Hematopoietic multipotent progenitor cell treated with erythropoietin and hydrocortisone succinate and interleukin-3 and kit ligand, for 17 days (in vitro differentiated cells): ENCODE results near the gene IQCM.
"Not testable (repeated sequence)": the region's sequence is repeated elsewhere in the genome, so short reads cannot be mapped to it uniquely, and the experiment has no call there.

Experiments
- DNase-seq: peaks from one replicate; pipeline ENCODE4 v3.0.0-alpha.2; 2015; ENCODE audit warnings: low spot score

IQCM gene

DNA sequence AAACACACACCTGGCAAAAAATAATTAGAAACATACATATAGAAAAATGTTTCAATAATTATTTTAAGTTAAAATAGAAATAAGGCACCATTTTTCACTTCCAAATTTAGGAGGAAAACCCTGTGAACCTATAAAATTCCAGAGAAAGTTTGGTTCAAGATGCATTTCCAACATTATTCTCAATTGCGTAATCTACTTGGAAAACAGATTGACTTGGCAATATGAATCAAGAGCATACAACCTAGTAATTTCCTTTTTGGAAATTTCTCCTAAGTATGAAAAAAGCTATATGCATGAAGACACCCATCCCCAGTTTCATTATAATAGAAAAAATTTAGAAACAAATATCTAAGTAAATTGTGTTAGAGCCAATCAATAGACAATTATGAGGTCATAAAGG lies 242.9 kb downstream of the IQCM start:
- DNase-seq = no peak

DNA sequence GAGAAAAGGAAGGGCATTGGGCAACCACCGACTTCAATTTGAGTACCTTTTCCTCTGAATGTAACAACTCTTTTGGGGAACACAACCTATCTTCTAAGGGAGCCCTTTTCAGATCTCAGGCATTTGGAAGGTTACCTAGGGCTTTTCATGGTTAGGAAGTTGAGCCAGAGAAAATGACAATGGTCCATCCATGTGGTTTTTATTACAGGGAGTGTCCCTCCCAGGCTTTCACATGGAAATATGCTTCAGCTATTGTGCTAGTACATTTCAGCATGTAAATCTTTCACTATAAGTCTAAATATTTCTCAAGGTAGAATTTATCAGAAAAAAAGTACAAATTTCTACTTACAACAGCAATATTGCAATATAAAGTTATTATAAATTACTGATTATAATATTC lies 259.8 kb downstream of the IQCM start:
- DNase-seq = no peak

DNA sequence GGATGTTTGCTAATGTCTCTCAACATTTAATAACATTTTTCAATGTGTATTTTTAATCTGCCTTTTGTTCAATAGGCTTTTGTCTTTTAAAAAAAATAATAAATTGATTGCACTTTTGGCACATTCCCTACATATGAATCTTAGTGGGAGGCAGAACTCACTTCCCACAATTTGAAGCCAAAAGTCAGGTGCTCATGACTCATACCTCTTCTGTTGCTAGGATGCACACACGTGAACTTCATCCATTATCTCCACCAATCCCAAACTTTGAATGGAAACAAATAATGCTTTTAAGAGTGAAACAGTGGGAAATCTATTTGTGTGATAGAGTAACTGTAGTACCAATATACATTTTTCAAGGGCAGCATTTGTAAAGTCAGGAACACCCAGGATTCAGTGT lies 260.5 kb downstream of the IQCM start:
- no peak for DNase-seq

DNA sequence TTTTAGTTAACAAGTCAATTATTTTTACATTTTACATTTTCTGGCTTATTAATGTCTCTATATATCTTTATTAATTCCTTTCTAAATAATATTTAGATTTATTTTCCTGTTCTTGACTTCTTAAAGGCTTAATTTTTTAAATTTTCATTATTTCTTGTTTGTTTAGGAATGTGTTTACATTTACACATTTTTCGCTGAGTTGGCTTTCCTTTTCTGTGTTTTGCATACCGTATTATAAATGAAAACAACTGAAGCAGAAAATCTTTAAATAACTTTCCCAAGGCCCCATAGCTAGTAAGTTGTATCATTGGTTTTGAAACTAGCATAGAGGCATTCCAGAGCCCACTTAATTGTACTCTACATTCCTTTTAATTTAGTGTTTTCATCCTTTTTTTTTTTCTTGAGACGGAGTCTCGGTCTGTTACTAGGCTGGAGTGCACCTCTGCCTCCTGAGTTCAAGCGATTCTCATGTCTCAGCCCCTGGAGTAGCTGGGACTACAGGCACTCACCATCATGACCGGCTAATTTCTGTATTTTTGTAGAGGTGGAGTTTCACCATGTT lies 261.6 kb downstream of the IQCM start:
- DNase-seq = no peak

DNA sequence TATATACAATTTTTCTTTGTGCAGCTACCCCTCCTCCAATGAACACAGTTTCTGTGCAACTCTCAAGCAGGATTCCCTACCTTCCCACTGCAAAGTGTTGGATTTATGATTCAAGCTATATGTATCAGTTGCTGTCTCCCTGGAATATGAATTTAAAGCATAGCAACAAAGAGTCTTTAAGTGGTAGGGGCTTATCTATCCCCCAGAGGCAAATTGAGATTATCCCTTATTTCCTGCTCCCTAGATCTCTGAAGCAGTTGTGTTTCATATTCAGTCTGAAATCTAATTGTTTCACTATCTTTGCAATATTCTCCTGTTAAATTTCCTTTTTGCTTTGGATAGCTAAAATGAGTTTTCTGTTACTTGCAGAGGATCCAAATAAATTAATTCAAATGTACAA lies 263.0 kb downstream of the IQCM start:
- no peak for DNase-seq

DNA sequence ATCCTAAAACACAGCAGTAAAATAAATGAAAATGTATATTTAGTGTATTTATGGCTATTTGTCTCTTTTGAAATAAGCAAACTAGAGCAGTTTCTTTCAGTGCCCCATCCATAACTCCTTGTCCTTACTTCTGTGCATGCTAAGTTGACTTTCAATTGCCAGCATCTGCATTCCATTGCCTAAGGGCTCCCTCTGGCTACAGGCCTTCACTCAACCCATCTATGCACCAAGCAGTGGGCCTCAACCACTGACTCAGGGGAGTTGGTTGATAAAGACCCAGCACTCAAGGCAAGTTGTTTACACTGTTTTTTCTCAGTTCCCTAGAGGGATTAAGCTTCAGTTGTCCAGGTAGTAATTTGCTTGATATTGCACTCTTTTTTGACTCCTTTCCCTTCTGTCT lies 265.7 kb downstream of the IQCM start:
- DNase-seq = no peak

DNA sequence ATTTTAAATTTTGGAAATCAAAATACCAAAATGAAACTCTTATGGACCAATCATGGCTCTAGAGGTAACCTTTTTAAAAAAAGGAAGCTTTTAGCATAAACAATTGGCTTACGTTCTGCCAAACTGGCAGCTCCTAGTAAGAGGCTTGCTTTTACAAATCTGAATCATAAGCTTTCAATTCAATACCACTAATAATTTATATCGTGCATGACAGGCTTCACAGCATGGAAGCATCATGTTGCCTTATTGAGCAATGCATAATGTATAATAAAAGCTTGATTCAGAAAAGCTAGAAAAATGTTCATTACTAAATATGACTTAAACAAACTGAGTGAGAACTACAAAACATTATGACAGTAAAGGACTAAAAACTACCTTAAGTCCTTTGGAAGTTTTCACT lies 280.9 kb downstream of the IQCM start:
- no peak for DNase-seq

DNA sequence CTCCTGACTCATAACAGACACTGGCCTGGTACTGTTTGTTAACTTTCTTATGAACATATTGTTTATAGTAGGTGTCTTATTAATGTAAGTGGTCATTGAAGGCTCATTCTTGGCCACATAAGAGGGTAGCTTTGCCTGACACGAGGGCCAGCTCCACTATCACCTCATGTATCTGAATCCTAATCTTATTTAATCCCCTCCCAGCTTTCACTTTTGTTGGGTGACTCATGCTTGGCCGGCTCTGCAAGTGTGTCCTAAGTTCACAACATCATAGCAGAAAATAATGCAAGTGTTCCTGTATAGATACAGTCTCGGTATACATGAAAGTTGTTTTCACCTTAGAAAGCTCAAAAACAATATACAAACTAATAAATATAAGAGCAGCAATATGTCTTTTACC lies 283.8 kb downstream of the IQCM start:
- no peak for DNase-seq

DNA sequence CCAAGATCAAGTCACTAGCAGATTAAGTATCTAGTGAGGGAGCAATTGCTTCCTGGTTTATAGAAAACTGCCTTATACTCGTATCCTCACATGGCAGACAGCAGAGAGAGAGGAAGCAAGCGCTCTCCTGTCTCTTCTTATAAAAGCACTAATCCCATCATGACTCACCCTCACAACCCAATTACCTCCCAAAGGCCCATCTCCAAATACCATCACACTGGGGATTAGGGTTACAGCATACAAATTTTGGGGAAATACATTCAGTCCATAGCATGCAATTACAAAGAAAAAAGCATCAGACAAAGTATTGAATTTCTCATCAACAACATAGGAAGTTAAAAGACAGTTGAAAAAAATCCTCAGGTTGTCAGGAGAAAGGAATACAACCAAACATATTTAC lies 292.6 kb downstream of the IQCM start:
- no peak for DNase-seq

DNA sequence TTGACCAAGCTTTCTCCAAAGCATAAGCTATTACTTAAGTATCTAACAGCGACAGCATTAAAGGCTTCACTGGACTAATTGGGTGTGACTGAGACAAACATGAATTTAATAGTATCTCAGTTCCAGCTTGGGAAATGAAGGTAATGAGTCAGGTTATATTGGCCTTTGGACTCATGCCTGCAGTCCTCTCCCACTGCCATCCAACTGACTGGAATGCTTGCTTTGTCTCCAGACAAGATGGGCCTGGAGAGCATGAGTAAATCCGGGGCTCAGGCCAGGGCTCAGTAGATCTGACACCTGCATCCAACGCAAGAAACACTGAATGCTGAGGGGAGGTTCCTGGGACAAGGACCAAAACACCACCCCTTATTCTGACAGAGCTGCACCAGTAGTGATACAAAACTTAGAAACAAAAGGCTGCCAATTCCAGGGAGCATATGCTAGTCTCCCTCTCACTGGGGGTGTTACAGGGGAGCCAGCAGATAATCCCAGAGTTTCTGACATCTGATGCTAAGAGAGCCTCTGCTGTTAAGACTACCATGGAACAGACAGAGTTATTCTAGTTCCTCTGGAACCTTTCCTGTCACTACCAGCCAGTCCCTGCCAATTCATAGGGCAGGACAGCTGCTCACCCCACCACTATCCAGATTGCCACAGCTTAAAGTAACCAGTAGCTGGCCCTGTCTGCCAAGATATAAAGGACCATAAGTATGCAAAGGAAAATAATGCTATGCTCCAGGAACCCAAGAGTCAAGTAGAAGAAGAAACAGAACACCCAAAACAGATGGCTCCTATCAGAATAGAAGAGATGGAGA lies 293.8 kb downstream of the IQCM start:
- DNase-seq = no peak

DNA sequence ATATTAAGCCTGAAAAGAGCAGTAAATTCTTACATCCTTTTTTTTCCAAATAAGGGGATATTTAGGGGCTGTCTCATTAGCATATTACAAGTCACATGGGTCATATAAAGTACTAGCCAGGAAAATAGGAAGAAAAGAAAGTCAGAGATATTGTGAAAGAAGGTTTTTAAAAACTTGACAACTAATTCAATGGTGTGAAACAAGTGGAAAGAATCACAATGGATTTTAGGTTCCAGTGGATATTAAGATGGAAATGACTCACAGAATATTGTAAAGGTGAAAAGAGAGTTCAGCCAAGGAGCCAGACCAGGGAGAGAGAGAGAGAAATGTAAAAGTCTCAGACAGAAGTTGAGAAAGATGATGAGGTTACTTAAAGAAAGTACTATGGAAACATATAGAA lies 297.2 kb downstream of the IQCM start:
- DNase-seq = no peak

DNA sequence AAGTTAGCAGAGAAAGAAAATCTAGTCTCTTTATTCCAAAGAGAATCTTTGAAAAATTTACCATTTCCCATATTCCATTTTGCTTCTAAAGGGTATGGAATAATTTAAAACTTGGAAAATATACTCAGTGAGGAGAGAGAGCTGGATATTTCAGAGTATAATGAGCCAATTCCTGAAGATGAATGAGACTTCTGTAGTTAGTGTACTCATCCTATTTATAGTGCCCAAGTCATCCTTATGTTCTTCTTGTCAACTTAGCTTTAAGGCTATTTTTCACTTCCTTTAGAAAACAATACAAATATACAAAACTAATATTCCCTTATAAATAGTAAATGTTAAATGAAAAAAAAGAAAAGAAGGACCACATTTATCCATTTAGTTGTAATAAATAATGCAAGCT lies 302.6 kb downstream of the IQCM start:
- DNase-seq = no peak

DNA sequence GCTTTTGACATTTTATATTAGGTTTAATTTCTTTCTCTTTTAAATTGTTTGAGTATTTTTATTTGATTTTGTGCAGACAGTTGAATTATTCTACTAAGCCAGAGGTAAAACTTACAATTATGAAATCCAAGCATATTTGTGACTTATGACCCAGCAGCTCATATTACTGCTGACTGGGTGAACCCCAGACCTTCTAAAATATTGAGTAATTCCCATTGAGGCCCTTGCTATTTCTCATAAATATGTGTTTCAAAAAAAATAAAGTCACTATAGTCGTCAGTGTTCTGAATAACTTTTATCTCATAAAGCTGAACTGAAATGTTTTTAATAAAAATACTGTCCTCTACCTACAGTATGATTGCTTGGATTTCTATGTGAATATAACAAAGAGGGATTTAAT lies 303.1 kb downstream of the IQCM start:
- DNase-seq = no peak

DNA sequence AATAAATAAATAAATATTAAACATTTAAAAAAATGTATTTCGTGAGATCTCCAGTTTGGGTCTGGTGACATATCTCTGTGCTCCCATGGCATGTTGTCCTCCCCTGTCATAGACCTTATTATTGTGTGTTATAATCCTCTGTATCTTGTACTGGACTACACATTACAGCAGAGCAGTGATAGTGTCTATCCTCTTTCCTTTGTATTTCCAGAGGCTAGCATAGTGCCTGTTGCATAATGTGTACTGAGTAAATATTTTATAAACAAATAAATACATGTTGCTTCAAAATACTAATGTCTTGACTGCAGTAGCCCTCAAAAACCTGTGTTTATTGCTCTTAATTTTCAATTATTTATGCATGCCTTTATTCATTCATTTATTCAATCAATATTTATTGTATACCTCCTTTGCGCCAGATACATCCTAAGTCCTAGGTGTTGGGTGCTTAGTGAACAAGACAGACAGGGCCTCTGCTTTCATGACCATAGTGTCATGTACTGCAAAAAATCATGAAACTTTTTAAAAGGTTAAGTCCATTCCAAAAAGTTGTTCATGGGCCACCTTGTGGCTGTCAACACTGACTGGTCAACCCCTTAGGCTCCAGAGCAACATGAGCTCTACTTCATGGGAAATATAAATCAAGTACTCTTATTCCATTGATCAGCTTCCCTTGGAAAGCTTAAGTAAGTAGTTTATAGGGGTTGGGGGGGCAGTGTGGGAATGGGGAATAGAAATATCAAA lies 303.9 kb downstream of the IQCM start:
- no peak for DNase-seq

DNA sequence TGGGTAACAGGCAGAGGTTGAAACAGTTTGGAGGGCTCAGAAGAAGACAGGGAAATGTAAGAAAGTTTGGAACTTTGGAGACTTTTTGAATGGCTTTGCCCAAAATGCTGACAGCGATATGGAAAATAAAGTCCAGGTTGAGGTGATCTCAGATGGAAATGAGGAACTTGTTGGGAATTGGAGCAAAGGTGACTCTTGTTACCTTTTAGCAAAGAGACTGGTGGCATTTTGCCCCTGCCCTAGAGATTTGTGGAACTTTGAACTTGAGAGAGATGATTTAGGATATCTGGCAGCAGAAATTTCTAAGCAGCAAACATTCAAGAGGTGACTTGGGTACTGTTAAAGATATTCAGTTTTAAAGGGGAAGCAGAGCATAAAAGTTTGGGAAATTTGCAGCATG lies 308.3 kb downstream of the IQCM start:
- DNase-seq = not testable (repeated sequence)

DNA sequence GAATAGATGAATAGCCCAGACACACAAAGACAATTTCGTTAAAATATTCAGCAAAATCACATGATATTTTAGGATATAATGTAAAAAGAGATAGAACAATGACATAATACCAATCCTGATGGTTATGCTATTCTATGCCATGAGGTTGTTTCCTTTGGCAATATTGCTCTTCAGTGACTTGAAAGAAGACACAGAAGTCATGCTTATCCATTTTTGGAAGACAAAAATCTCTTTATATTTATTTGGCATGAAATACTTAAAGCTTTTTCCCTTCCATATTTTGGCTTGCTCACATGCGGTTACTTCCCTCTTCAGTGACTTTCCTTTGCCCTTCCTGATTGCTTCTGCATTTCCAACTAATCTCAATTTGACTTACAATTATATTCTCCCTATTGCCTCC lies 314.8 kb downstream of the IQCM start:
- no peak for DNase-seq

DNA sequence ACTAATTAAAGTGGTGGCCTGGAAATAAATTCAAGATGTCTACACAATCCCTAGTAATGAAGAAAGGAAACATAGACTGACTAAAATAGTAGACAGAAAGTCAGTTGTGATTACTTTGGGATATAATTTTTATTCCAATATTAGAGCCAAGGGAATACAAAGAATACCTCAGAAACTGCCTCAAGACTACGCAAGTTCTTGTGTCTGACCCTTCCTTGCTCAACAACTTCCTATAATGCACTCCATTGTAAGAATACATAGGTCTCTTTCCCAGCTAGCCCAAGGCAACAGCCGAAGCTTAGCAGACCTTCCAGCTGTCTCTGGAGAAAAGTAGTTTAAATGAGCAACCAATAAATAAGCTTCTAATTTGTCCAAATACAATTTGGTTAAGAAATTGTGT lies 315.9 kb downstream of the IQCM start:
- DNase-seq = no peak

DNA sequence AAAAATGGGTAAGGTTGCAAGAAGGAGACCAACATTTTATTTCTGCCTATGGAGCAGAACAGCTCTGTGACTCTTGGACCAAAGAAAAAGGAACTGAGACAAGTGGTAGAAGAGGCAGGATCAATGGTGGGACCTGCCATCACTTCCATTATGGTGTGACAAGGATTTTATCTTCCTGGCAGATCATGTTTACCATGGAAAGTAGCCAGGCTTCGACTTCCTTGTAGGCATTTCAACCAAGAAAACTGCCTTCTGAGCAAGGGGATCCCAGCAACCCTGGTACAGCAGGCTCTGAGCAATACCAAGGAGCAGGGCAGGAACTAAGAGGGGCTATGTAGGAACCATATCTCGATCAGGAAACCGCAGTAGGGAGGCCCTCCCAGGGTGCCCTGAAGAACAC lies 317.4 kb downstream of the IQCM start:
- DNase-seq = no peak

DNA sequence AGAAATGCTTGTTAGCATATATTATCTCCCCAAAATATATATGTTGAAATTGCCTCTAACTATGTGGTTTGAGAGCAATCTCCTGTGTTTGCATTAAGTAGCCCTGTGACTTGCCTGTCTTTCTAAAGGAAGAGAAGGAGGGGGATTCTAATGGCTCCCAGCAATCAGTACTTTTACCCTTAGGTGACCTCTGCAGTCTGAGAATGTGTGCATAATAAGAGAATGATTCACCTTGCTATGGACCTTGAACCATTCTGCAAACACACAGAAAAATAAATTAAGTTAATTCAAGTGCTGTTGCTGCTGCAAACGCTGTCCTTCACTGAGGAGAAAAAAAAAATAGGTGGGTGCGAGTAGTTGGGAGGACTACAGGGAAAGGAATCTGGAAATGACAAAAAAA lies 322.2 kb downstream of the IQCM start:
- DNase-seq = no peak

DNA sequence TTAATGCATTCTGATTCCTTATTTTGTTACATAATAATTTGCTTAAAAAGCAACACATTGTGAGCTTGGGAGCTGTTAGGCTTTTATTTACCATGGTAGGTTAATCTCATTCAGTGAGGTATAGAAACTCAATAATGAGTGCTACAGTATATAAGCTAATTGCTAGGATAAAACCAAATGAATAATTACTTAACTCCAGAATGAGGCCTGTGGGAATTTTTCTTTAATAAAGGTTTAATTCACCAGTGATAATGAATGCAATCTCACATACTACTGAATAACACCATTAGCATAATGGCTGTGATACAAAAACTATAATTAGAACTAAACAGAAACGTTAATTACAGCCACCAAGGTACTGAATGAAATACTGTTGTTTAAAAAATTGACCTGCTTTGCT lies 326.3 kb downstream of the IQCM start:
- no peak for DNase-seq

DNA sequence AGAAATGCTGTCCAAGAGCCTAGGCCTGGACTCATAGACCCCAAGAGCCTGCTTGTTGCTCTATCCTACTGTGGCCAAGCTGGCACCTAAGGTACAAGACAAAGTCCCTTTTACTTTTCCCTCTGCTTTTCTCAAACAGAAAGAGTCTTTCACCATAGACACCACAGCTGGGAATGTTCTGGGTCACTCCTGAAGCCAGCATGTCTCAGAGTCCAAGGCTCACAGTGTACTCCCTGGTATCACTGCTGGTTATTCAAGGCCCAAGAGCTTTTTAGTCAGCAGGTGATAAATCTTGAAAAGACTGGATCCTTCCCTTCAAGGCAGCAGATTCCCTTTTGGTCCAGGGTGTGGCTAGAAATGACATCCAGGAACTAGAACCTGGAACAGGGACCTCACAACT lies 328.8 kb downstream of the IQCM start:
- no peak for DNase-seq

DNA sequence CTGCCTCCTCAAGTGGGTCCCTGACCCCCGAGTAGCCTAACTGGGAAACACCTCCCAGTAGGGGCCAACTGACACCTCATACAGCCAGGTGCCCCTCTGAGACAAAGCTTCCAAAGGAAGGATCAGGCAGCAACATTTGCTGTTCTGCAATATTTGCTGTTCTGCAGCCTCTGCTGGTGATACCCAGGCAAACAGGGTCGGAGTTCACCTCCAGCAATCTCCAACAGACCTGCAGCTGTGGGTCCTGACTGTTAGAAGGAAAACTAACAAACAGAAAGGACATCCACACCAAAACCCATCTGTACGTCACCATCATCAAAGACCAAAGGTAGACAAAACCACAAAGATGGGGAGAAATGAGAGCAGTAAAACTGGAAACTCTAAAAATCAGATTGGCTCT lies 347.0 kb downstream of the IQCM start:
- DNase-seq = not testable (repeated sequence)

DNA sequence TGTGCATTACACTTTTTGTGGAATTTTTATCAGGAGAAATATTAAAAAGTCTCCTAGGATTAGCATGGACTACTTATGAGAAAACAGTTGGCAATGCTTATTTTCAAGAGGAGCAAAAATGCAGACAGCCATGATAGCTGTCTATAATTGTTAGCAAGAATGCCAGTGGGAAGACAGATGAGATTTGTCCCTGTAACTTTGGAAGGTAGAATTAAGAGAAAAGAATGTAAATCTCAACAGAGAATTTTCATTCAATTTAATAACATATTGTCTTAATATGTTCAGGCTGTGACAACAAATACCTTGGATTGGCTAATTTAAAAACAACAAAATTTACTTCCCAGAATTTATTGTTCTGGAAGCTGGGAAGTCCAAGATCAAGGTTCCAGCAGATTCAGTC lies 349.2 kb downstream of the IQCM start:
- DNase-seq = no peak

DNA sequence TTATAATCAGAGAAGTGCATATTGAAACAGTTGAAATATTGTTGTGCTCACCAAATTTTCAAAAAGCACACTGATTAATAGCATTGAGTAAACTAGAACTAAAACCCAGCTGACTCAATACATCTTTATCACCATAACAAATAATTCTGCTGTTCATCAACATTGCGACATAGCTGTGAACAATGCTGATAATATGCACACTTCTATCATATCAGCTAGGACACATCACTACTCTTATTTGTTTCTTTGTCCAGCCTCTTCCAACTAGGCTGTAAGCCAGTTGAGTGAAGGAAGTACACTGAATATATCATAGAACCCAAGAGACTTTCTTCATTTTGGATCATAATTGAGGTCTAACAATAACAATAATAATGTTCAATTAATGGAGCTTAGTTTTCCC lies 349.7 kb downstream of the IQCM start:
- DNase-seq = no peak
